ENCODE results near the gene CFAP251.

- TF ChIP-seq ATF3 (IDR thresholded peaks at IDR 0.05; ENCODE audit: insufficient read depth, low read depth, low read length): no peak
- no peak for TF ChIP-seq POLR2AphosphoS5 (IDR thresholded peaks at IDR 0.05; ENCODE audit: low read depth, low read length)
- TF ChIP-seq SRF (IDR thresholded peaks at IDR 0.05; ENCODE audit: low read depth, low read length): no peak
- no peak for TF ChIP-seq CREB1 (IDR thresholded peaks at IDR 0.05)
- TF ChIP-seq, protein P1, sequence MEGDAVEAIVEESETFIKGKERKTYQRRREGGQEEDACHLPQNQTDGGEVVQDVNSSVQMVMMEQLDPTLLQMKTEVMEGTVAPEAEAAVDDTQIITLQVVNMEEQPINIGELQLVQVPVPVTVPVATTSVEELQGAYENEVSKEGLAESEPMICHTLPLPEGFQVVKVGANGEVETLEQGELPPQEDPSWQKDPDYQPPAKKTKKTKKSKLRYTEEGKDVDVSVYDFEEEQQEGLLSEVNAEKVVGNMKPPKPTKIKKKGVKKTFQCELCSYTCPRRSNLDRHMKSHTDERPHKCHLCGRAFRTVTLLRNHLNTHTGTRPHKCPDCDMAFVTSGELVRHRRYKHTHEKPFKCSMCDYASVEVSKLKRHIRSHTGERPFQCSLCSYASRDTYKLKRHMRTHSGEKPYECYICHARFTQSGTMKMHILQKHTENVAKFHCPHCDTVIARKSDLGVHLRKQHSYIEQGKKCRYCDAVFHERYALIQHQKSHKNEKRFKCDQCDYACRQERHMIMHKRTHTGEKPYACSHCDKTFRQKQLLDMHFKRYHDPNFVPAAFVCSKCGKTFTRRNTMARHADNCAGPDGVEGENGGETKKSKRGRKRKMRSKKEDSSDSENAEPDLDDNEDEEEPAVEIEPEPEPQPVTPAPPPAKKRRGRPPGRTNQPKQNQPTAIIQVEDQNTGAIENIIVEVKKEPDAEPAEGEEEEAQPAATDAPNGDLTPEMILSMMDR (IDR thresholded peaks at IDR 0.05; ENCODE audit: control extremely low read depth in 1 of 3, insufficient read depth in 1 of 3, low read depth in 1 of 3, low read length in 3 of 3): no peak
- no peak for TF ChIP-seq GABPA (IDR thresholded peaks at IDR 0.05; ENCODE audit: borderline replicate concordance, insufficient read depth, low read length)
- no peak for TF ChIP-seq ASH2L (IDR thresholded peaks at IDR 0.05; ENCODE audit: low read length)
- no peak for TF ChIP-seq EZH2 (IDR thresholded peaks at IDR 0.05; ENCODE audit: low read depth, low read length, severe bottlenecking)
- TF ChIP-seq RFX5 (IDR thresholded peaks at IDR 0.05; ENCODE audit: borderline replicate concordance, low read depth, low read length): no peak
- TF ChIP-seq PHF8 (conservative IDR thresholded peaks at IDR 0.05; ENCODE audit: low read depth, low read length): no peak
- 0 out of 3 replicates have a peak, but pooled peaks of 1 of the 2 experiments have one; percentile 24 for TF ChIP-seq POLR2A (IDR thresholded peaks at IDR 0.05; ENCODE audit: control extremely low read depth in 1 of 2, low read depth in 2 of 2, low read length in 2 of 2)
- TF ChIP-seq KDM1A (IDR thresholded peaks at IDR 0.05; ENCODE audit: borderline replicate concordance, low read length): no peak
Observed at GRCh38 chr12:122022393-122023338, 104.3 kb downstream of the CFAP251 start.

All from H1 (cell line).